Esophagus squamous epithelium (tissue), 4 donors: ENCODE measurements around the gene SLC38A1.

Source experiments
- CTCF ChIP-seq, 6 experiments: fragments of 450-650 bp in 4 of 6; fragments of 200-600 bp in 2 of 6; sonication (generic) in 2 of 6; IDR thresholded peaks; one replicate each; pipeline ENCODE4 v1.5.1; 2016 to 2019; ENCODE audit warnings: antibody characterized with exemption in 6 of 6, mild to moderate bottlenecking in 4 of 6, moderate library complexity in 4 of 6
- POLR2A ChIP-seq, 4 donors: fragments of 450-650 bp; IDR thresholded peaks; one replicate each; pipeline ENCODE4 v1.6.1; 2017; ENCODE audit warnings: antibody characterized with exemption in 4 of 4, mild to moderate bottlenecking in 4 of 4, moderate library complexity in 3 of 4

- no peak for TF ChIP-seq CTCF (IDR thresholded peaks at IDR 0.05)
- no peak for TF ChIP-seq POLR2A (IDR thresholded peaks at IDR 0.05)
Measured at GRCh38 chr12:46244273-46244915, 24.4 kb downstream of the SLC38A1 start.
